ENCODE data around the gene IGFL3.

DNA sequence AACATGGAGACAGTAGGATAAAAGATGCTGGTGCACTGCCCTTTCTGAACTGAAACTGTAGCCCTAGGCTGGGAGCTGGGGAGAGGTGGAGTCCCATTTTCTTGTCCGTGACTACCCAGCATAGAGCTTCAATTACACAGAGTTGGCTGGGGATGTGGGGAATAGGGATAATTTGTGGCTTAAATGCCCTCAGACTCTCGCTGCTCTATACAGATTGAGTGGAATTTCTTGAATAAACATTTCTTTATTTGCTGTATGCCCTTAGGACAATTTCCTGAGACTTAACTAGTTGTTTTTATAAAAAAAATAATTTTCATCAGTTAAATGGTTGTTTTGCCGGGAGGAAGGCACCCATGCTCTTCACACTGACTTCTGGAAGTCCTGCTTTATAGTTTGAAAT lies 30.7 kb upstream of the IGFL3 start:
- TF ChIP-seq, protein P1, sequence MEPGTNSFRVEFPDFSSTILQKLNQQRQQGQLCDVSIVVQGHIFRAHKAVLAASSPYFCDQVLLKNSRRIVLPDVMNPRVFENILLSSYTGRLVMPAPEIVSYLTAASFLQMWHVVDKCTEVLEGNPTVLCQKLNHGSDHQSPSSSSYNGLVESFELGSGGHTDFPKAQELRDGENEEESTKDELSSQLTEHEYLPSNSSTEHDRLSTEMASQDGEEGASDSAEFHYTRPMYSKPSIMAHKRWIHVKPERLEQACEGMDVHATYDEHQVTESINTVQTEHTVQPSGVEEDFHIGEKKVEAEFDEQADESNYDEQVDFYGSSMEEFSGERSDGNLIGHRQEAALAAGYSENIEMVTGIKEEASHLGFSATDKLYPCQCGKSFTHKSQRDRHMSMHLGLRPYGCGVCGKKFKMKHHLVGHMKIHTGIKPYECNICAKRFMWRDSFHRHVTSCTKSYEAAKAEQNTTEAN (CRISPR knock-in tag; IDR thresholded peaks at IDR 0.05): no peak
- no peak for TF ChIP-seq ARID4B (CRISPR knock-in tag; IDR thresholded peaks at IDR 0.05; ENCODE audit: borderline replicate concordance)
- no peak for TF ChIP-seq NR3C1 (CRISPR knock-in tag; conservative IDR thresholded peaks at IDR 0.05; ENCODE audit: low read depth)
- no peak for TF ChIP-seq NFYB (CRISPR knock-in tag; conservative IDR thresholded peaks at IDR 0.05; ENCODE audit: low read depth)
- no peak for TF ChIP-seq SP1 (CRISPR knock-in tag; conservative IDR thresholded peaks at IDR 0.05)
- TF ChIP-seq USF2 (CRISPR knock-in tag; IDR thresholded peaks at IDR 0.05): no peak
- TF ChIP-seq, protein P2, sequence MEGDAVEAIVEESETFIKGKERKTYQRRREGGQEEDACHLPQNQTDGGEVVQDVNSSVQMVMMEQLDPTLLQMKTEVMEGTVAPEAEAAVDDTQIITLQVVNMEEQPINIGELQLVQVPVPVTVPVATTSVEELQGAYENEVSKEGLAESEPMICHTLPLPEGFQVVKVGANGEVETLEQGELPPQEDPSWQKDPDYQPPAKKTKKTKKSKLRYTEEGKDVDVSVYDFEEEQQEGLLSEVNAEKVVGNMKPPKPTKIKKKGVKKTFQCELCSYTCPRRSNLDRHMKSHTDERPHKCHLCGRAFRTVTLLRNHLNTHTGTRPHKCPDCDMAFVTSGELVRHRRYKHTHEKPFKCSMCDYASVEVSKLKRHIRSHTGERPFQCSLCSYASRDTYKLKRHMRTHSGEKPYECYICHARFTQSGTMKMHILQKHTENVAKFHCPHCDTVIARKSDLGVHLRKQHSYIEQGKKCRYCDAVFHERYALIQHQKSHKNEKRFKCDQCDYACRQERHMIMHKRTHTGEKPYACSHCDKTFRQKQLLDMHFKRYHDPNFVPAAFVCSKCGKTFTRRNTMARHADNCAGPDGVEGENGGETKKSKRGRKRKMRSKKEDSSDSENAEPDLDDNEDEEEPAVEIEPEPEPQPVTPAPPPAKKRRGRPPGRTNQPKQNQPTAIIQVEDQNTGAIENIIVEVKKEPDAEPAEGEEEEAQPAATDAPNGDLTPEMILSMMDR (IDR thresholded peaks at IDR 0.05): no peak
- TF ChIP-seq, protein P3, sequence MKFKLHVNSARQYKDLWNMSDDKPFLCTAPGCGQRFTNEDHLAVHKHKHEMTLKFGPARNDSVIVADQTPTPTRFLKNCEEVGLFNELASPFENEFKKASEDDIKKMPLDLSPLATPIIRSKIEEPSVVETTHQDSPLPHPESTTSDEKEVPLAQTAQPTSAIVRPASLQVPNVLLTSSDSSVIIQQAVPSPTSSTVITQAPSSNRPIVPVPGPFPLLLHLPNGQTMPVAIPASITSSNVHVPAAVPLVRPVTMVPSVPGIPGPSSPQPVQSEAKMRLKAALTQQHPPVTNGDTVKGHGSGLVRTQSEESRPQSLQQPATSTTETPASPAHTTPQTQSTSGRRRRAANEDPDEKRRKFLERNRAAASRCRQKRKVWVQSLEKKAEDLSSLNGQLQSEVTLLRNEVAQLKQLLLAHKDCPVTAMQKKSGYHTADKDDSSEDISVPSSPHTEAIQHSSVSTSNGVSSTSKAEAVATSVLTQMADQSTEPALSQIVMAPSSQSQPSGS (CRISPR knock-in tag; IDR thresholded peaks at IDR 0.05; ENCODE audit: borderline replicate concordance, low read depth): no peak
- no peak for TF ChIP-seq ATF3 (CRISPR knock-in tag; conservative IDR thresholded peaks at IDR 0.05)
- TF ChIP-seq, protein P4, sequence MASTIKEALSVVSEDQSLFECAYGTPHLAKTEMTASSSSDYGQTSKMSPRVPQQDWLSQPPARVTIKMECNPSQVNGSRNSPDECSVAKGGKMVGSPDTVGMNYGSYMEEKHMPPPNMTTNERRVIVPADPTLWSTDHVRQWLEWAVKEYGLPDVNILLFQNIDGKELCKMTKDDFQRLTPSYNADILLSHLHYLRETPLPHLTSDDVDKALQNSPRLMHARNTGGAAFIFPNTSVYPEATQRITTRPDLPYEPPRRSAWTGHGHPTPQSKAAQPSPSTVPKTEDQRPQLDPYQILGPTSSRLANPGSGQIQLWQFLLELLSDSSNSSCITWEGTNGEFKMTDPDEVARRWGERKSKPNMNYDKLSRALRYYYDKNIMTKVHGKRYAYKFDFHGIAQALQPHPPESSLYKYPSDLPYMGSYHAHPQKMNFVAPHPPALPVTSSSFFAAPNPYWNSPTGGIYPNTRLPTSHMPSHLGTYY (CRISPR knock-in tag; IDR thresholded peaks at IDR 0.05): no peak
- TF ChIP-seq TEAD4 (CRISPR knock-in tag; IDR thresholded peaks at IDR 0.05): no peak

All from WTC11 (cell line).